ENCODE data around the gene HSD17B2.

The HSD17B2 gene

DNA sequence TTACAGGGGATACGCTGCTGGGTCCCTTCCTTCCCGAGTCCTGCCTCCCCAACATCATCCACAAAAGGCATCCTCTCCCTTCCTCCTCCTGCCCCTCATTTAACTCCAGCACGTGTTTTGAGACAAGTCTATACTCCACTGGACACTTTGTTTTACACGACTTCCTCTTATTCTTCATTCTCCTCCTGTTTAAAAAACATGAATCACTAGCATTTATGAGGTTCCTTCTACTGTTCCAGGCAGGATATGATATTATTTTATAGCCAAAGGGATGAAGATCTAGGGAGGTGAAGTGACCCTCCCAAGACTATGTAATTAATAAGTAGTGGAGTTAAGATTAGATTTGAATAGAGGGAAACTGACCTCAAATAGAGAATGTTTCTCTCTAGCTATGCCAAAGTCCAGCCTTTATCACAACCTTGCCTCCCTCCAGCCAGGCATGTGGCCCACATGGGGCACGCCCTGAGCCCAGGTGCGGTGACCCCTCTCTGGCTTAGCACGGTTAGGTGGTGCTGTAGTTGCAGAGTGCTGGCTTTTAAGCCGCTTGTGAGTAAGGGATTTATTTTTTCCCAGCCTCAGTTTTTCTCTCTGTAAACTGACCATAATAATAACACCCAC lies 1.3 kb upstream of the HSD17B2 start:
- Mint-ChIP-seq H3K9me3 (ENCODE audit: low read depth) (no peaks in the 10 kb centered on the region), H3K27ac (no peak overlapping the region), H3K36me3 (no peaks in the 10 kb centered on the region), H3K4me1 (ENCODE audit: low read depth) (no peaks in the 10 kb centered on the region), H3K4me3 (no peak overlapping the region), H3K27me3 (peaks cover 13% of the 10 kb centered on the region)

GRCh38 chr16:82037251-82037650 lies 2.2 kb downstream of the HSD17B2 start:
- Mint-ChIP-seq H3K4me1 (ENCODE audit: low read depth) (no peaks in the 10 kb centered on the region), H3K27ac (no peak overlapping the region), H3K36me3 (no peaks in the 10 kb centered on the region), H3K9me3 (ENCODE audit: low read depth) (no peaks in the 10 kb centered on the region), H3K4me3 (no peak overlapping the region), H3K27me3 (peaks cover 10% of the 10 kb centered on the region)

DNA sequence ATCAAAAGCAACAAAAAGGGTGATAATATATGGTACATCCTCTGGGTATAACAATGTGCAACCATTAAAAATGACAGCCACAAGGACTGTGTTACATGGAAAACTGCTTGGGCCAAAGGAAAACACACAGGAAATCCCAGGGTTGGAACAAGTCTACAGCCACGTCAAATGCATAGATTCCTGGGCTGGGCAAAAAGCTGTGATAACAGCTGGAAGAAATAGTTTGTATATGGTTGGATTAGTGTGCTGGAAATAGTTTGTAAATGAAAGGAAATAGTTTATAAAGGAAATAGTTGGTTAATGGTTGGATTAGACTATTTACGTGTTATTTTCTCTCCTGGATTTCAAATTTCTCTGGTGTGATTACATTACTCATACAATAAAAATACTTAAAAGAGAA lies 2.6 kb downstream of the HSD17B2 start:
- H3K27me3 Mint-ChIP-seq, result peaks cover 8% of the 10 kb centered on the region
- no peak overlapping the region for H3K4me3 Mint-ChIP-seq
- H3K36me3 Mint-ChIP-seq, result no peaks in the 10 kb centered on the region
- H3K4me1 Mint-ChIP-seq (ENCODE audit: low read depth), result no peaks in the 10 kb centered on the region
- no peak overlapping the region for H3K27ac Mint-ChIP-seq
- no peaks in the 10 kb centered on the region for H3K9me3 Mint-ChIP-seq (ENCODE audit: low read depth)

GRCh38 chr16:82040296-82040695 lies 5.2 kb downstream of the HSD17B2 start:
- Mint-ChIP-seq H3K27me3 (peaks cover 10% of the 10 kb centered on the region), H3K27ac (no peak overlapping the region), H3K4me1 (ENCODE audit: low read depth) (no peaks in the 10 kb centered on the region), H3K36me3 (no peaks in the 10 kb centered on the region), H3K4me3 (no peak overlapping the region), H3K9me3 (ENCODE audit: low read depth) (no peaks in the 10 kb centered on the region)

DNA sequence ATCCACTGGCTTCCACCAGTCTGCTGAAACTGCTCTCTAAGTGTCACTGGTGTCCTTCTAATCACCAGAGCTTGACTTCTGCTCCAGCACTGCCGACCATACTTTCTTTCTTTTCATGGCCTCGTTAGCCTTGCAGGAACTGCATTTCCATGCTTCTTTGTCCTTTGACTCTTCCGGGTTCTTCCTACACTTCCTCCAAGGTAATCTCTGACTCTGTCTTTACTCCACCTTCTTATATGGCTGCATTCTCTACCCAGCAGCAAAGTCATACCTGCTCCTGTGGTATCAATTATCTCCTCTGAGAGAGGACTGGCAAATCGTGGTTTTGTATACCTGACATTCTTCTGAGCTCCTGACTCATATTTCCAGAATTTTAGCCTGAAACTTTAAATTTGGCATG lies 6.5 kb downstream of the HSD17B2 start:
- Mint-ChIP-seq H3K4me3 (no peak overlapping the region), H3K27ac (no peak overlapping the region), H3K27me3 (peaks cover 8% of the 10 kb centered on the region), H3K9me3 (ENCODE audit: low read depth) (no peaks in the 10 kb centered on the region), H3K4me1 (ENCODE audit: low read depth) (no peaks in the 10 kb centered on the region), H3K36me3 (no peaks in the 10 kb centered on the region)

DNA sequence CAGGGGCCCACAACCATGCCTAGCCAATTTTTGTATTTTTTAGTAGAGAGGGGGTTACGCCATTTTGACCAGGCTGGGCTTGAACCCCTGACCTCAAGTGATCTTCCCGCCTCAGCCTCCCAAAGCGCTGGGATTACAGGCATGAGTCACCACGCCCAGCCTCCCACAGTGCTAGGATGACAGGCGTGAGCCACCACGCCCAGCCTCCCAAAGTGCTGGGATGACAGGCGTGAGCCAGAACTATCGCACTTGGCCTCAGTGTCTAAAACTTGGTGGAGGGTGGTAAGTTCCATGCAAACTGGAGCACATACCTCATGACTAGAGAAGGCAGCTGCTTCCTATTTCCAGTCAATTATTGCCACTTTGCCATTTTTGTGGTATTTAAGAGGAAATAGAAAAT lies 7.1 kb downstream of the HSD17B2 start:
- Mint-ChIP-seq H3K9me3 (ENCODE audit: low read depth) (no peaks in the 10 kb centered on the region), H3K27me3 (peaks cover 10% of the 10 kb centered on the region), H3K36me3 (no peaks in the 10 kb centered on the region), H3K4me1 (ENCODE audit: low read depth) (no peaks in the 10 kb centered on the region), H3K27ac (no peak overlapping the region), H3K4me3 (no peak overlapping the region)

DNA sequence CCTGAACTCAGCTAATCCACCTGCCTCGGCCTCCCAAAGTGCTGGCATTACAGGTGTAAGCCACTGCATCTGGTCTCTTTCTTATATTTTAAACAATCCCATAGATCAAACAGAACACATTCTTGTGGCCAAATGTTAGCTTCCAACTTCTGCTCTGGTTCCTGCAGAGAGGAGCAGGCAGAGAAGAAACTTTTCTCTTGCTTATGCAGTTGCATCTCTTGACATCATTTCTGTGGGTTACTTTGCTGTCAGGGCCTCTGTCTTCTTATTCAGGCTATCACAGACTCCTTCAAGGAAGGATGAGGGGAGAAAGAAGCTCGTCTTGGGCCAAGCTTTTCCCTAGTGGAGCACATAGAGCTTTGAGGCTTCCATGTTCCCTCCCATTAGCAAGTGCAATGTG lies 7.8 kb downstream of the HSD17B2 start:
- no peaks in the 10 kb centered on the region for H3K36me3 Mint-ChIP-seq
- no peak overlapping the region for H3K27ac Mint-ChIP-seq
- no peak overlapping the region for H3K4me3 Mint-ChIP-seq
- no peaks in the 10 kb centered on the region for H3K9me3 Mint-ChIP-seq (ENCODE audit: low read depth)
- peaks cover 13% of the 10 kb centered on the region for H3K27me3 Mint-ChIP-seq
- no peaks in the 10 kb centered on the region for H3K4me1 Mint-ChIP-seq (ENCODE audit: low read depth)

DNA sequence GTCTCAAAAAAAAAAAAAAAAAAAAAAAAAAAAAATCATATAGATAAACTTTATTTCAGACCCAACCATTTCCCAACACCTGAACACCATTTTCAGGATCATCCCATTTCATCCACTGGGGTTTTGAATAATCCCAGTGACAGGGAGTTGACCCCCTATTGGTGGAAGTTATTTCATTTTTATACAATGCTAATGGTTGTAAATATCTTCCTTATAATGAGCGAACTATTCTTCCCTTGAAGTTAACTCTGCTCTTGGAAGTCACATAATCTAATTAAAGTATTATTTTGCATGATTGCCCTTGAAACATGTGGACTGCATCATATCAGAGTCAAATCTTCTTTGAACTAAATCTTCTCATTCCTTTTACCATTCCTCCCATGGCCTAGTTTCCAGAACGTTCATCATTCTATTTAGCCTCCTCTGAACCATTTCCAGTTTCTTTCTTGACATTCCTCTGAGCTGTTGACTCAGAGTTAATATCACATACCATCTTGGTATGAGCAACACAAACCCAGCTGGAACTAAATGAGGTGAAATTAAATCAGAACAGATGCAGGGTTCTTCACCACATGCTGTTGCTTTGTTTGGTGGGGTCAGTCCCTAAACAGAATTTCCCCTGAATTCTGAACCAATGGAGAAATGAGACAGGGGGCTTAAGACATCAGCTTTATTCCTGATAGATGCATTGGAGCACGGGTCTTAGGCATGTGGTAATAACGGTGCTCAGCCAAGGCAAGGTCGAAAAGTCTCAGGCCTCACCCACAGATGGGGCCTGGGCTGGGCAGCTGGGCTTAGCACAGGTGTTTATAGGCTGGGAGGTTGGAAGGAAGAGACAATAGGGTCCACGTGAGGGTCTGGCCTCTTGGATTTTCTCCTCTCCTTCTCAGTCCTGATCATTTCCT lies 8.9 kb downstream of the HSD17B2 start:
- H3K27me3 Mint-ChIP-seq, result peaks cover 13% of the 10 kb centered on the region
- H3K36me3 Mint-ChIP-seq, result no peaks in the 10 kb centered on the region
- H3K4me3 Mint-ChIP-seq, result no peak overlapping the region
- H3K9me3 Mint-ChIP-seq (ENCODE audit: low read depth), result no peaks in the 10 kb centered on the region
- H3K27ac Mint-ChIP-seq, result no peak overlapping the region
- no peaks in the 10 kb centered on the region for H3K4me1 Mint-ChIP-seq (ENCODE audit: low read depth)

DNA sequence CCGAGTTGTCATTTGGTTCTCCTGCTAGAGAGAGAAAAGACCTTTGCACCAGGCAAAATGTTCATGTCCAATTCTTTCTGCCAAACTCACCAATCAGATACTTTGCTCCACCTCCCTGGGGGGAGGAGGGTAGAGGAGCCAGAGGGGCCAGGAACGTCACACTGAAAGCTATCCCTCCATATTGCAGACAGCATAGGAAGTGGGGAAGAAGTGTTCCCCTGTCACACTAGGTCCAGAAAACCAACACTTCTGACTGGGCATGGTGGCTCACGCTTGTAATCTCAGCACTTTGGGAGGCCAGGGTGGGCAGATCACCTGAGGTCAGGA lies 9.5 kb downstream of the HSD17B2 start:
- Mint-ChIP-seq H3K9me3 (ENCODE audit: low read depth) (no peaks in the 10 kb centered on the region), H3K4me3 (no peak overlapping the region), H3K27me3 (peaks cover 11% of the 10 kb centered on the region), H3K36me3 (no peaks in the 10 kb centered on the region), H3K4me1 (ENCODE audit: low read depth) (no peaks in the 10 kb centered on the region), H3K27ac (no peak overlapping the region)

DNA sequence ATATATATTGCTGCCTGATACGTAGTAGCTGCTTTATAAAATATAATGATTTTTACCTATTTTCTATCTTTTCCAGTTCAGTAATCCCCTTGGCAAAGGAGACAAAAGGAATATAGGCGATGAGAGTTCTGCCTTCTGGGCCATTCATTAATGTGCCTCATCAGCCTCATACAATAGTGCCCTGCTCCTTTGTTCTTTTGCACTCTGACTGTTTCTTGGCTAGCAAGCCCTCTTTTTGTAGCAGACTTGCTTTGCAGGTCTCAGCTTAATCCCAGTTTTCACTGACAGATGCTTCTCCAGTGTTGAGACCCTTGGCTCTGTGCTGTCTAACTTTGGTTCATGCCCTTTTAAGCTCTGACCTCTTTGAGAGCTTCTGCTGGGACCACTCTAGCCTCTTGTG lies 10.4 kb downstream of the HSD17B2 start:
- no peaks in the 10 kb centered on the region for H3K36me3 Mint-ChIP-seq
- peaks cover 11% of the 10 kb centered on the region for H3K27me3 Mint-ChIP-seq
- no peak overlapping the region for H3K27ac Mint-ChIP-seq
- H3K4me1 Mint-ChIP-seq (ENCODE audit: low read depth), result no peaks in the 10 kb centered on the region
- H3K9me3 Mint-ChIP-seq (ENCODE audit: low read depth), result no peaks in the 10 kb centered on the region
- no peak overlapping the region for H3K4me3 Mint-ChIP-seq

GRCh38 chr16:82046541-82046940 lies 11.5 kb downstream of the HSD17B2 start:
- Mint-ChIP-seq H3K4me3 (no peak overlapping the region), H3K4me1 (ENCODE audit: low read depth) (no peaks in the 10 kb centered on the region), H3K9me3 (ENCODE audit: low read depth) (no peaks in the 10 kb centered on the region)

DNA sequence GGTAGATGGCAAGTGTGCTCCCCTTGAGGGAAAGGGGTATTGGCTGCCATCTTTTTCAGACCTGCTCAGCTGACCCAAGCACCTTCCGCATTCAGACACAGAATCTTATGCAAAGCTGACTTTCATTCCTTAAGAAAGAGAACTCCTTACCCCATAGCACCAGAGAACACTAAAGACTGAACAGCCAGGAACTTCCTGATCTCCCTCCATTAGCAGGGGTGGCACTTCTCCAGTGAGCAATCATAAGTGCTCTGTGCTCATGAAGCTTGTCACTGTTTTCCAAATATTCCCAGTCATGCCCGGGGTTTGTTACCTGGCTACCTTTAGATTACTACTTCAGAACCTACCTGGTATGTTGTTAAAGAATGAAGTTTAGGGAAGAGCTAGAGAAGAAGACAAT lies 11.9 kb downstream of the HSD17B2 start:
- peaks cover 12% of the 10 kb centered on the region for H3K27me3 Mint-ChIP-seq
- H3K27ac Mint-ChIP-seq, result no peak overlapping the region
- H3K36me3 Mint-ChIP-seq, result no peaks in the 10 kb centered on the region
- H3K9me3 Mint-ChIP-seq (ENCODE audit: low read depth), result no peaks in the 10 kb centered on the region
- no peak overlapping the region for H3K4me3 Mint-ChIP-seq
- H3K4me1 Mint-ChIP-seq (ENCODE audit: low read depth), result no peaks in the 10 kb centered on the region

More at GRCh38 chr16:82046541-82046940, 11.5 kb downstream of the HSD17B2 start:
- Mint-ChIP-seq H3K27ac (no peak overlapping the region), H3K27me3 (peaks cover 12% of the 10 kb centered on the region), H3K36me3 (no peaks in the 10 kb centered on the region)

DNA sequence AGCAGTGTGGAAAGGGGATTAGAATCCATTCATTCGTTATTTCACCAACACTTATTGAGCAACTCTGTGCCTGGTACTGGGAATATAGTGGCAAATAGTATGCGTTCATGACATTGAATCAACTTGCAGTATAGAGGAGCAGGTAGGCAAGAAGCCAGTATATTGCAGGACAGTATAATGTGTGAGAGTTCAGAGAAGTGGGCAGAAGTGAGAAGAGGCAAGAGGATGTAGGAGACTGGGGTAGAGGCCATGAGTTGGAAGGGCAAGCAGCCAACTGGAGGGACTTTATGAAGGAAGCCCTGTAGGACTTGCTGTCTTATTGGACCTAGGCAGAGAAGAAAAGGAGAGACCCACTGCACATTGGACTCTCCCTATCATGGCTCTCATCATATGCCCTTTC lies 12.3 kb downstream of the HSD17B2 start:
- no peaks in the 10 kb centered on the region for H3K9me3 Mint-ChIP-seq (ENCODE audit: low read depth)
- no peaks in the 10 kb centered on the region for H3K4me1 Mint-ChIP-seq (ENCODE audit: low read depth)
- no peak overlapping the region for H3K27ac Mint-ChIP-seq
- H3K36me3 Mint-ChIP-seq, result no peaks in the 10 kb centered on the region
- no peak overlapping the region for H3K4me3 Mint-ChIP-seq
- peaks cover 12% of the 10 kb centered on the region for H3K27me3 Mint-ChIP-seq

- H3K4me3 Mint-ChIP-seq, result no peak overlapping the region
Observed at GRCh38 chr16:82047787-82048186, 12.7 kb downstream of the HSD17B2 start.

DNA sequence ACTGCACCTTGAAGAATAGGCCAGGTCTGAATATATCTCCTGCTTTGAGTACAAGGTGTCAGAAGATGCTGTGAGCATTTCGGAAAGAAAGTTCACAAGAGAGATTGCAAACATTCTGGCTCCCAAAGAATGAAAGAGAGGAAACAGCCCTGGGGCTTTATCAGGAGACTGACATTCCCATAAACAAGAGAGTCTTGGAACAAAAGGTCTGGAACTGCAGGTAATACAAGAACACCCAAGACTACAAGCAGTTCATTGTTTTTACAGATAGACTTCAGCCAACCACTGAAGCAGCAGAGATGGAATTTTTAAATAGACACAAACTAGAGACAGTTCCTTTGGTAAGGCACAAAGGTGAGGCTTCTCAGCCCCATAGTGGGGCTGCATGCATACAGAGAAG lies 14.4 kb downstream of the HSD17B2 start:
- Mint-ChIP-seq H3K4me1 (ENCODE audit: low read depth) (no peaks in the 10 kb centered on the region), H3K9me3 (ENCODE audit: low read depth) (no peaks in the 10 kb centered on the region), H3K27ac (no peak overlapping the region), H3K4me3 (no peak overlapping the region), H3K27me3 (peaks cover 6% of the 10 kb centered on the region), H3K36me3 (no peaks in the 10 kb centered on the region)

More at GRCh38 chr16:82047787-82048186, 12.7 kb downstream of the HSD17B2 start:
- Mint-ChIP-seq H3K9me3 (ENCODE audit: low read depth) (no peaks in the 10 kb centered on the region), H3K27ac (no peak overlapping the region), H3K27me3 (peaks cover 12% of the 10 kb centered on the region), H3K36me3 (no peaks in the 10 kb centered on the region), H3K4me1 (ENCODE audit: low read depth) (no peaks in the 10 kb centered on the region)

DNA sequence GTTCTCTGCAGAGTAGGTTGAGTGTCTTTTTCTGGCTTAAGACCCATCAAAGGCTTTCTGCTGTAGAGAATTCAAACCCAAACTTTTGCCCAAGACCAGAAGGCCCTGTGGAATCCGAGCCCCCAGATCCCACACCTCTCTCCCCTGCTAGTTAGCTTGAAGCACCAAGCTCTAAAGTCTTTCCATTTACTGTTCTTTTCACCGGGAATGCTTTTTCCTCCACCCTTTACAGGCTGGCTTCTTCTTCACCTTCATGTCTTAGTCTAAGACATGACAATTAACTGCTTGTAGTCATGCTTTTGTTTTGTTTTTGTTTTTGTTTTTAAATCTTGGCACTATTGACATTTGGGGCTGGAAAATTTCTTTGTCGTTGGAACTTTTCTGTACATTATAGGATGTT lies 15.5 kb downstream of the HSD17B2 start:
- H3K27me3 Mint-ChIP-seq, result peaks cover 6% of the 10 kb centered on the region
- H3K27ac Mint-ChIP-seq, result no peak overlapping the region
- no peaks in the 10 kb centered on the region for H3K36me3 Mint-ChIP-seq
- no peak overlapping the region for H3K4me3 Mint-ChIP-seq
- H3K4me1 Mint-ChIP-seq (ENCODE audit: low read depth), result no peaks in the 10 kb centered on the region
- no peaks in the 10 kb centered on the region for H3K9me3 Mint-ChIP-seq (ENCODE audit: low read depth)

Data from activated naive CD8-positive, alpha-beta T cell (primary cell).